Hepatocyte (in vitro differentiated cells): ENCODE data around the gene TMEM184C.

Source experiments
- EZH2 ChIP-seq: fragments of 200-600 bp; sonication (generic); IDR thresholded peaks from 2 replicates; pipeline ENCODE4 v1.6.1; 2016; ENCODE audit warnings: antibody characterized with exemption, mild to moderate bottlenecking, borderline replicate concordance
- EZH2phosphoT487 ChIP-seq: fragments of 200-600 bp; sonication (generic); IDR thresholded peaks from one replicate; pipeline ENCODE4 v1.6.1; 2018; ENCODE audit warnings: antibody characterized with exemption, mild to moderate bottlenecking, low read depth, moderate library complexity; ENCODE audit not compliant: unreplicated experiment, severe bottlenecking
- TF ChIP-seq, protein P1 (sequence below): fragments of 200-600 bp; sonication (generic); IDR thresholded peaks from 2 replicates; pipeline ENCODE4 v1.5.1; 2016; ENCODE audit warnings: antibody characterized with exemption, mild to moderate bottlenecking; ENCODE audit not compliant: poor library complexity

DNA sequence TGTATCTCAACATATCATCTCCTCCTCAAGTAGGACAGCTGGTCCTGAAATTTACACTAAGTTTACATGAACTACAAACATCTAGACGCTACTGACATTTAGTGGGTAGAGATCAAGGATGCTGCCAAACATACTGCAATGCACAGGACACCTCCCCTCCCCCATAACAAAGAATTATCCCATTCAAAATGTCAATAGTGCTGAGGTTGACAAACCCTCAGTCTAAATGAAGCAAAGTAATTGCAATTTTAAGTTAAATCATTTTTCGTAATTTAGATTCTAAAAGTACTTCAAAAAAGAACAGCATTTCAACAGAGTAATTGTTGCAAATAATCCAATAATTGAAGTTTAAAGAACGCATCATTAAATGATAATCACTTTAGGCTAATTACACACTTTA is 65.6 kb downstream of the TMEM184C start:
- TF ChIP-seq, protein P1, sequence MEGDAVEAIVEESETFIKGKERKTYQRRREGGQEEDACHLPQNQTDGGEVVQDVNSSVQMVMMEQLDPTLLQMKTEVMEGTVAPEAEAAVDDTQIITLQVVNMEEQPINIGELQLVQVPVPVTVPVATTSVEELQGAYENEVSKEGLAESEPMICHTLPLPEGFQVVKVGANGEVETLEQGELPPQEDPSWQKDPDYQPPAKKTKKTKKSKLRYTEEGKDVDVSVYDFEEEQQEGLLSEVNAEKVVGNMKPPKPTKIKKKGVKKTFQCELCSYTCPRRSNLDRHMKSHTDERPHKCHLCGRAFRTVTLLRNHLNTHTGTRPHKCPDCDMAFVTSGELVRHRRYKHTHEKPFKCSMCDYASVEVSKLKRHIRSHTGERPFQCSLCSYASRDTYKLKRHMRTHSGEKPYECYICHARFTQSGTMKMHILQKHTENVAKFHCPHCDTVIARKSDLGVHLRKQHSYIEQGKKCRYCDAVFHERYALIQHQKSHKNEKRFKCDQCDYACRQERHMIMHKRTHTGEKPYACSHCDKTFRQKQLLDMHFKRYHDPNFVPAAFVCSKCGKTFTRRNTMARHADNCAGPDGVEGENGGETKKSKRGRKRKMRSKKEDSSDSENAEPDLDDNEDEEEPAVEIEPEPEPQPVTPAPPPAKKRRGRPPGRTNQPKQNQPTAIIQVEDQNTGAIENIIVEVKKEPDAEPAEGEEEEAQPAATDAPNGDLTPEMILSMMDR: no peak
- no peak for TF ChIP-seq EZH2phosphoT487
- no peak for TF ChIP-seq EZH2
